Body of pancreas (tissue), 4 donors: ENCODE results near the gene CXCR3.

Source experiments
- CTCF ChIP-seq, 7 experiments: fragments of 450-650 bp in 4 of 7; fragments of 200-600 bp in 3 of 7; sonication (generic) in 3 of 7; IDR thresholded peaks; one replicate each; pipeline ENCODE4 v1.5.1; 2016 to 2019; ENCODE audit warnings: antibody characterized with exemption in 7 of 7
- POLR2A ChIP-seq, 3 donors: fragments of 450-650 bp; IDR thresholded peaks; one replicate each; pipeline ENCODE4 v1.6.1; 2016; ENCODE audit warnings: antibody characterized with exemption in 3 of 3, mild to moderate bottlenecking in 2 of 3

- peak; percentile 22 to 54 (median 41) for TF ChIP-seq CTCF (IDR thresholded peaks at IDR 0.05)
- TF ChIP-seq POLR2A (IDR thresholded peaks at IDR 0.05): no peak
Observed at GRCh38 chrX:71652405-71652804, 34.1 kb upstream of the CXCR3 start.
